Measurements from ENCODE around the gene CLDN6.
A peak's percentile ranks its signal among the peaks of the same experiment; 100 is the strongest.

Gene CLDN6

GRCh38 chr16:3014971-3015370 is 3.0 kb downstream of the CLDN6 start:
- H3K27me3 ChIP-seq (ENCODE audit: insufficient read depth, insufficient read length): peaks cover 20% of the 10 kb centered on the region
- peak overlapping the region; percentile 8 for H3K9ac ChIP-seq (ENCODE audit: insufficient read length, low read depth)
- H3K9me3 ChIP-seq (ENCODE audit: insufficient read depth, low read length): no peaks in the 10 kb centered on the region
- no peak for TF ChIP-seq SUZ12 (IDR thresholded peaks at IDR 0.05; ENCODE audit: extremely low read depth, insufficient read depth, insufficient read length)
- TF ChIP-seq YY1 (IDR thresholded peaks at IDR 0.05; ENCODE audit: insufficient read depth, insufficient read length): no peak
- no peak for TF ChIP-seq ZNF274 (IDR thresholded peaks at IDR 0.05; ENCODE audit: low read depth, low read length)
- DNase-seq (ENCODE audit: low read depth, low spot score): no peak
- peaks cover 22% of the 10 kb centered on the region for H3K4me1 ChIP-seq (ENCODE audit: insufficient read depth, insufficient read length)
- H3K36me3 ChIP-seq (ENCODE audit: insufficient read depth, insufficient read length, low read length): peaks cover 35% of the 10 kb centered on the region
- no peak overlapping the region for H3K4me3 ChIP-seq (ENCODE audit: insufficient read length, low read depth)

- peaks cover 20% of the 10 kb centered on the region for H3K27me3 ChIP-seq (ENCODE audit: insufficient read depth, insufficient read length)
- H3K36me3 ChIP-seq (ENCODE audit: insufficient read depth, insufficient read length, low read length): peaks cover 35% of the 10 kb centered on the region
- DNase-seq (ENCODE audit: low read depth, low spot score): no peak
- no peak overlapping the region for H3K9ac ChIP-seq (ENCODE audit: insufficient read length, low read depth)
- H3K9me3 ChIP-seq (ENCODE audit: insufficient read depth, low read length): no peaks in the 10 kb centered on the region
- TF ChIP-seq YY1 (IDR thresholded peaks at IDR 0.05; ENCODE audit: insufficient read depth, insufficient read length) (no peak), SUZ12 (IDR thresholded peaks at IDR 0.05; ENCODE audit: extremely low read depth, insufficient read depth, insufficient read length) (no peak), ZNF274 (IDR thresholded peaks at IDR 0.05; ENCODE audit: low read depth, low read length) (no peak)
- H3K4me3 ChIP-seq (ENCODE audit: insufficient read length, low read depth): no peak overlapping the region
- peaks cover 22% of the 10 kb centered on the region for H3K4me1 ChIP-seq (ENCODE audit: insufficient read depth, insufficient read length)
Measured at GRCh38 chr16:3013998-3014690, 3.8 kb downstream of the CLDN6 start.

- Histone ChIP-seq H3K4me1 (ENCODE audit: insufficient read depth, insufficient read length) (peaks cover 24% of the 10 kb centered on the region), H3K9ac (ENCODE audit: insufficient read length, low read depth) (peak overlapping the region; percentile 54), H3K27me3 (ENCODE audit: insufficient read depth, insufficient read length) (peaks cover 20% of the 10 kb centered on the region), H3K9me3 (ENCODE audit: insufficient read depth, low read length) (no peaks in the 10 kb centered on the region), H3K36me3 (ENCODE audit: insufficient read depth, insufficient read length, low read length) (peaks cover 35% of the 10 kb centered on the region), H3K4me3 (ENCODE audit: insufficient read length, low read depth) (no peak overlapping the region)
- DNase-seq (ENCODE audit: low read depth, low spot score): no peak
- no peak for TF ChIP-seq YY1 (IDR thresholded peaks at IDR 0.05; ENCODE audit: insufficient read depth, insufficient read length)
- no peak for TF ChIP-seq ZNF274 (IDR thresholded peaks at IDR 0.05; ENCODE audit: low read depth, low read length)
- TF ChIP-seq SUZ12 (IDR thresholded peaks at IDR 0.05; ENCODE audit: extremely low read depth, insufficient read depth, insufficient read length): no peak
Measured at GRCh38 chr16:3013491-3013951, 4.5 kb downstream of the CLDN6 start.

- H3K36me3 ChIP-seq (ENCODE audit: insufficient read depth, insufficient read length, low read length): peaks cover 35% of the 10 kb centered on the region
- H3K9ac ChIP-seq (ENCODE audit: insufficient read length, low read depth): peak within 1 kb of the TSS; percentile 54
- TF ChIP-seq SUZ12 (IDR thresholded peaks at IDR 0.05; ENCODE audit: extremely low read depth, insufficient read depth, insufficient read length): no peak
- no peak for TF ChIP-seq ZNF274 (IDR thresholded peaks at IDR 0.05; ENCODE audit: low read depth, low read length)
- TF ChIP-seq YY1 (IDR thresholded peaks at IDR 0.05; ENCODE audit: insufficient read depth, insufficient read length): no peak
- H3K27me3 ChIP-seq (ENCODE audit: insufficient read depth, insufficient read length): peaks cover 20% of the 10 kb centered on the region
- no peak within 1 kb of the TSS for H3K4me3 ChIP-seq (ENCODE audit: insufficient read length, low read depth)
- no peaks in the 10 kb centered on the region for H3K9me3 ChIP-seq (ENCODE audit: insufficient read depth, low read length)
- no peak for DNase-seq (ENCODE audit: low read depth, low spot score)
- peaks cover 25% of the 10 kb centered on the region for H3K4me1 ChIP-seq (ENCODE audit: insufficient read depth, insufficient read length)
Measured at GRCh38 chr16:3012828-3013420, 5.1 kb downstream of the CLDN6 start, which contains the start of gene CLDN9. TSS of gene CLDN9 (plus strand) at chr16:3012923. CDS start at chr16:3013363, 440 bp downstream.

GRCh38 chr16:3012246-3012645 is 5.7 kb downstream of the CLDN6 start:
- Histone ChIP-seq H3K4me3 (ENCODE audit: insufficient read length, low read depth) (no peak overlapping the region), H3K36me3 (ENCODE audit: insufficient read depth, insufficient read length, low read length) (peaks cover 35% of the 10 kb centered on the region), H3K4me1 (ENCODE audit: insufficient read depth, insufficient read length) (peaks cover 32% of the 10 kb centered on the region), H3K9ac (ENCODE audit: insufficient read length, low read depth) (peak overlapping the region; percentile 24), H3K27me3 (ENCODE audit: insufficient read depth, insufficient read length) (peaks cover 25% of the 10 kb centered on the region), H3K9me3 (ENCODE audit: insufficient read depth, low read length) (no peaks in the 10 kb centered on the region)
- DNase-seq (ENCODE audit: low read depth, low spot score): no peak
- TF ChIP-seq SUZ12 (IDR thresholded peaks at IDR 0.05; ENCODE audit: extremely low read depth, insufficient read depth, insufficient read length) (no peak), ZNF274 (IDR thresholded peaks at IDR 0.05; ENCODE audit: low read depth, low read length) (no peak), YY1 (IDR thresholded peaks at IDR 0.05; ENCODE audit: insufficient read depth, insufficient read length) (no peak)

- Histone ChIP-seq H3K4me3 (ENCODE audit: insufficient read length, low read depth) (no peak overlapping the region), H3K4me1 (ENCODE audit: insufficient read depth, insufficient read length) (peaks cover 44% of the 10 kb centered on the region), H3K27me3 (ENCODE audit: insufficient read depth, insufficient read length) (peaks cover 33% of the 10 kb centered on the region), H3K36me3 (ENCODE audit: insufficient read depth, insufficient read length, low read length) (peaks cover 23% of the 10 kb centered on the region), H3K9ac (ENCODE audit: insufficient read length, low read depth) (peak overlapping the region; percentile 79), H3K9me3 (ENCODE audit: insufficient read depth, low read length) (no peaks in the 10 kb centered on the region)
- TF ChIP-seq YY1 (IDR thresholded peaks at IDR 0.05; ENCODE audit: insufficient read depth, insufficient read length) (no peak), ZNF274 (IDR thresholded peaks at IDR 0.05; ENCODE audit: low read depth, low read length) (no peak), SUZ12 (IDR thresholded peaks at IDR 0.05; ENCODE audit: extremely low read depth, insufficient read depth, insufficient read length) (no peak)
- DNase-seq (ENCODE audit: low read depth, low spot score): no peak
Measured at GRCh38 chr16:3010510-3010909, 7.5 kb downstream of the CLDN6 start.

Measured in NT2/D1 (cell line).